Stimulated activated CD4-positive, alpha-beta T cell treated with anti-CD3 and anti-CD28 coated beads, Interleukin-12 subunit alpha, Interleukin-12 subunit beta, amount 100 ng/mL, for 4 hours (primary cell): ENCODE measurements around the gene AP1AR.

ENCODE experiments used
- DNase-seq: peaks from one replicate; pipeline ENCODE4 v3.0.0-alpha.2; 2020

AP1AR gene

GRCh38 chr4:112318239-112319142 lies 86.9 kb downstream of the AP1AR start:
- DNase-seq = no peak
